Omental fat pad (tissue), 4 donors: Measurements from ENCODE around the gene PRL. TPM values are rescaled to one million over a fixed set of nuclear protein-coding genes. Genes with fewer than 3 reads are reported as not detected.

Source experiments
- ATAC-seq: fragments of 150-250 bp; one replicate; pipeline ENCODE4 v1.9.1; 2016; ENCODE audit warnings: mild to moderate bottlenecking, moderate library complexity; ENCODE audit not compliant: low FRiP score
- DNase-seq: peaks from one replicate; pipeline ENCODE4 v3.0.0-alpha.2; 2019; ENCODE audit warnings: low spot score
- total RNA-seq, 4 donors: library from RNA; depleted of rRNA; stranded (reverse); fragments of >200 nt; gene quantifications; one replicate each; pipeline ENCODE4 v1.1.0, GENCODE V29; 2016
- TF ChIP-seq, protein P1 (sequence below), 3 donors: fragments of 450-650 bp; IDR thresholded peaks; one replicate each; pipeline ENCODE4 v1.5.1; 2016 to 2017; ENCODE audit warnings: antibody characterized with exemption in 3 of 3, mild to moderate bottlenecking in 3 of 3, moderate library complexity in 2 of 3

The PRL gene
- total RNA-seq, 4 donors from 2014 or later = not detected

DNA sequence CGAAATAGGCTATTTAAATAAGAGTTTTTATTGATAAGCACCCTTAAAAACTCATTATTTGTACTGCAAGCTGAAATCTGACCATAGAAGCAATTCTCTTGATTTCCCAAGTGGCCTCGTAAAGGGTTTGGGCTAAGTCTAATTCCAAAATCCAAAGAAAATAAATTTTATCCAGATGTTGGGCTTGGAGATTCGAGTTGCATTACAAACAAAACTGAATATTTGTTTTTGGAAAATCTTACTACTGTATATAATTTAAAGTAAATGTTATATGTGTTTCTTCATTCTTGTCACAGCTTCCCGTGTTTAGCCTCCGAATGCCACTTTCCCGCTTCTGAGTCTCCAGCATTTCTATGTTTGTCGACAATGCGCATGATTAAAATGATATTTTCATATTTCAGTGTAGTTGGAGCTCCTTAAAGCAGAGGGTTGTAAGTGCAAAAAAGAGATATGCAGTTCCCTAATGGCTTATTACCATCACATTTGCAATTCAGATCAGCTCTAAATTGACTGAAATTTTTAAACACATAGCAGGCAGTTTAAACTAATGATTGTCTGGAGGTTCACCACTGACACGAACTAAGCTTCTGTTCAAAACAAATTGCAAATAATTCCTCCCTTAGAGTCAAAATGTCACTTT lies 47.0 kb downstream of the PRL start:
- TF ChIP-seq, protein P1, sequence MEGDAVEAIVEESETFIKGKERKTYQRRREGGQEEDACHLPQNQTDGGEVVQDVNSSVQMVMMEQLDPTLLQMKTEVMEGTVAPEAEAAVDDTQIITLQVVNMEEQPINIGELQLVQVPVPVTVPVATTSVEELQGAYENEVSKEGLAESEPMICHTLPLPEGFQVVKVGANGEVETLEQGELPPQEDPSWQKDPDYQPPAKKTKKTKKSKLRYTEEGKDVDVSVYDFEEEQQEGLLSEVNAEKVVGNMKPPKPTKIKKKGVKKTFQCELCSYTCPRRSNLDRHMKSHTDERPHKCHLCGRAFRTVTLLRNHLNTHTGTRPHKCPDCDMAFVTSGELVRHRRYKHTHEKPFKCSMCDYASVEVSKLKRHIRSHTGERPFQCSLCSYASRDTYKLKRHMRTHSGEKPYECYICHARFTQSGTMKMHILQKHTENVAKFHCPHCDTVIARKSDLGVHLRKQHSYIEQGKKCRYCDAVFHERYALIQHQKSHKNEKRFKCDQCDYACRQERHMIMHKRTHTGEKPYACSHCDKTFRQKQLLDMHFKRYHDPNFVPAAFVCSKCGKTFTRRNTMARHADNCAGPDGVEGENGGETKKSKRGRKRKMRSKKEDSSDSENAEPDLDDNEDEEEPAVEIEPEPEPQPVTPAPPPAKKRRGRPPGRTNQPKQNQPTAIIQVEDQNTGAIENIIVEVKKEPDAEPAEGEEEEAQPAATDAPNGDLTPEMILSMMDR (IDR thresholded peaks at IDR 0.05) = no peak
- DNase-seq (no peak), ATAC-seq (no peak)

GRCh38 chr6:22248513-22249308 lies 48.1 kb downstream of the PRL start:
- no peak for DNase-seq
- TF ChIP-seq, protein P1 (IDR thresholded peaks at IDR 0.05) = no peak
- peak; percentile 63 for ATAC-seq

DNA sequence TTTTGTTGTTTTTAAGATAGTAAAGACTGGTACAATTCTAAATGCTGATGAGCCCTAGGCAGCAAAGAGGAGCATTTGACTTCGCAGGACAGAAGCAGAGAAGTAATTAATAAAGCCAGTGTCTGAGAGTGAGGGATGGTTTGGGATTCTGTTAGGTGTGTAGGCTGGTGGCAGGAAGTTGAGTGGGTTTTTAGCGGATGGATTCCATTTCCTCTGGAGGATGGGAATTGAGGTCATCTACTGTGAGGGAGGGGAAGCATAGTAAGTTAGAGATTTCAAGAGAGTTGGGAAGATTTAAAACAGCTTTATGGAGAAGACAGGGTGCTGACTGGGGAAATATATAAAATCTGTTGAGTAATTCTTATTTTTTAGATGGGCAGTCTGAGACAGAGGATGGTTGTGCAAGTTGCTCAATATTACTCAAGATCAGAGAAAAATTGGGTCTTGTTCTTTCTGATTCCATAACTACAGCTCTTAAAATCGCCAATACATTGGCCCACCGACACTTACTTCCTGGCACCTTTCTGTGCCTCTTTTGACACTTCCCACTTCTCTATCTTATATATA lies 48.8 kb downstream of the PRL start:
- DNase-seq (no peak), ATAC-seq (peak; percentile 37)
- TF ChIP-seq, protein P1 (IDR thresholded peaks at IDR 0.05) = no peak

- TF ChIP-seq, protein P1 (IDR thresholded peaks at IDR 0.05) = no peak
- ATAC-seq (no peak), DNase-seq (no peak)
These were observed 56.8 kb downstream of the PRL start for GRCh38 chr6:22240025-22240424.

- TF ChIP-seq, protein P1 (IDR thresholded peaks at IDR 0.05) = no peak
- no peak for DNase-seq
- no peak for ATAC-seq
These were observed 57.4 kb downstream of the PRL start for GRCh38 chr6:22239261-22239921.

GRCh38 chr6:22238861-22239260 lies 58.0 kb downstream of the PRL start:
- no peak for ATAC-seq
- no peak for DNase-seq
- TF ChIP-seq, protein P1 (IDR thresholded peaks at IDR 0.05) = no peak
